Neural cell (in vitro differentiated cells): ENCODE measurements around the gene HAPLN2. TPM values are rescaled to one million over a fixed set of nuclear protein-coding genes. Genes with fewer than 3 reads are reported as not detected.
"Not testable (repeated sequence)": the region's sequence is repeated elsewhere in the genome, so short reads cannot be mapped to it uniquely, and the experiment has no call there.

Experiments used
- H2AFZ ChIP-seq: fragments of 200-600, 300-800 bp; sonication (generic), shearing (Covaris generic); 2 replicates; pipeline ENCODE4 v1.6.0; 2014; ENCODE audit warnings: low read depth, mild to moderate bottlenecking, antibody characterized with exemption, low read length, moderate library complexity
- H3F3A ChIP-seq: fragments of 200-600 bp; shearing (Covaris generic); 2 replicates; pipeline ENCODE4 v1.6.1; 2016; ENCODE audit warnings: mild to moderate bottlenecking, moderate library complexity, mixed read lengths, antibody characterized with exemption, low read length; ENCODE audit not compliant: insufficient read depth, poor library complexity, severe bottlenecking
- H3K27ac ChIP-seq: fragments of 200-600, 300-800 bp; sonication (generic), shearing (Covaris generic); 2 replicates; pipeline ENCODE4 v1.5.1; 2014; ENCODE audit warnings: mild to moderate bottlenecking, low read length, moderate library complexity
- H3K27me3 ChIP-seq: fragments of 300-800, 200-600 bp; sonication (generic), shearing (Covaris generic); 2 replicates; pipeline ENCODE4 v1.6.0; 2014; ENCODE audit warnings: mild to moderate bottlenecking, low read depth, low read length, moderate library complexity; ENCODE audit not compliant: insufficient read depth
- H3K36me3 ChIP-seq: fragments of 300-800, 200-600 bp; sonication (generic), shearing (Covaris generic); 2 replicates; pipeline ENCODE4 v1.5.1; 2014; ENCODE audit warnings: mild to moderate bottlenecking, antibody characterized with exemption, low read length, moderate library complexity; ENCODE audit not compliant: insufficient read depth
- H3K4me2 ChIP-seq: fragments of 300-800, 200-600 bp; sonication (generic), shearing (Covaris generic); 2 replicates; pipeline ENCODE4 v1.6.0; 2014; ENCODE audit warnings: mild to moderate bottlenecking, low read length
- H3K4me3 ChIP-seq: fragments of 300-800, 200-600 bp; sonication (generic), shearing (Covaris generic); 2 replicates; pipeline ENCODE4 v1.5.1; 2014; ENCODE audit warnings: mild to moderate bottlenecking, low read length, moderate library complexity
- H3K79me2 ChIP-seq: fragments of 200-600 bp; shearing (Covaris generic); replicated peaks from 2 replicates; pipeline ENCODE4 v1.6.0; 2014; ENCODE audit warnings: mild to moderate bottlenecking, low read length, moderate library complexity; ENCODE audit not compliant: insufficient read depth
- H3K9ac ChIP-seq: fragments of 300-800, 200-600 bp; sonication (generic), shearing (Covaris generic); 2 replicates; pipeline ENCODE4 v1.6.1; 2016; ENCODE audit warnings: mild to moderate bottlenecking, low read length, mixed read lengths
- H3K9me2 ChIP-seq: fragments of 200-600 bp; shearing (Covaris generic); 2 replicates; pipeline ENCODE4 v1.6.1; 2016; ENCODE audit warnings: mild to moderate bottlenecking, low read length, mixed read lengths; ENCODE audit not compliant: insufficient read depth
- H3K9me3 ChIP-seq: fragments of 200-600, 300-800 bp; sonication (generic), shearing (Covaris generic); 2 replicates; pipeline ENCODE4 v1.6.1; 2016; ENCODE audit warnings: mild to moderate bottlenecking, mixed run types, low read length, moderate library complexity, mixed read lengths
- H4K20me1 ChIP-seq: fragments of 200-600 bp; shearing (Covaris generic); 2 replicates; pipeline ENCODE4 v1.6.1; 2016; ENCODE audit warnings: mild to moderate bottlenecking, mixed run types; ENCODE audit not compliant: insufficient read depth
- CTCF ChIP-seq: fragments of 450-650 bp; IDR thresholded peaks from 2 replicates; pipeline ENCODE4 v1.5.1; 2014; ENCODE audit warnings: antibody characterized with exemption, mild to moderate bottlenecking, moderate library complexity; ENCODE audit not compliant: poor library complexity, severe bottlenecking
- EP300 ChIP-seq: fragments of 450-650 bp; conservative IDR thresholded peaks from 2 replicates; pipeline ENCODE4 v1.6.1; 2014; ENCODE audit warnings: antibody characterized with exemption, mild to moderate bottlenecking, moderate library complexity; ENCODE audit not compliant: poor library complexity, severe bottlenecking
- EZH2 ChIP-seq: fragments of 200-600, 300-800 bp; shearing (Covaris generic), sonication (generic); IDR thresholded peaks from 2 replicates; pipeline ENCODE4 v1.6.1; 2014; ENCODE audit warnings: antibody characterized with exemption, low read length, borderline replicate concordance, mild to moderate bottlenecking; ENCODE audit not compliant: insufficient read depth, poor library complexity, severe bottlenecking
- MXI1 ChIP-seq: fragments of 450-650 bp; conservative IDR thresholded peaks from 2 replicates; pipeline ENCODE4 v1.6.1; 2014; ENCODE audit warnings: antibody characterized with exemption, mild to moderate bottlenecking; ENCODE audit not compliant: poor library complexity, severe bottlenecking
- POLR2AphosphoS5 ChIP-seq: IDR thresholded peaks from 2 replicates; pipeline ENCODE4 v1.6.1; 2012
- RAD21 ChIP-seq: fragments of 450-650 bp; conservative IDR thresholded peaks from 2 replicates; pipeline ENCODE4 v1.6.1; 2014; ENCODE audit warnings: antibody characterized with exemption, mild to moderate bottlenecking, moderate library complexity
- REST ChIP-seq: IDR thresholded peaks from 2 replicates; pipeline ENCODE4 v1.6.1; 2012; ENCODE audit warnings: borderline replicate concordance
- SMC3 ChIP-seq: fragments of 450-650 bp; conservative IDR thresholded peaks from 2 replicates; pipeline ENCODE4 v1.6.1; 2014; ENCODE audit warnings: antibody characterized with exemption, mild to moderate bottlenecking, moderate library complexity; ENCODE audit not compliant: poor library complexity
- TAF1 ChIP-seq: IDR thresholded peaks from 2 replicates; pipeline ENCODE4 v1.6.1; 2012; ENCODE audit warnings: low read depth
- polyA plus RNA-seq: library from polyadenylated mRNA; depleted of rRNA; stranded (reverse); fragments of >200 nt; gene quantifications from 2 replicates; pipeline ENCODE4 v1.2.3, GENCODE V29; 2014

HAPLN2 gene
- polyA plus RNA-seq, 1 donor from 2014 or later, result 22.9 TPM

- no peaks in the 10 kb centered on the region for H4K20me1 ChIP-seq
- no peak overlapping the region for H3K4me3 ChIP-seq
- H3K79me2 ChIP-seq, result no peaks in the 10 kb centered on the region
- TF ChIP-seq TAF1 (no peak), REST (no peak), MXI1 (no peak), RAD21 (no peak), SMC3 (no peak), POLR2AphosphoS5 (no peak), EP300 (no peak), CTCF (no peak)
- no peaks in the 10 kb centered on the region for H3K9me2 ChIP-seq
- H3K4me2 ChIP-seq, result no peak overlapping the region
- H3K9me3 ChIP-seq, result no peaks in the 10 kb centered on the region
- no peak overlapping the region for H3K27ac ChIP-seq
- H3F3A ChIP-seq, result no peaks in the 10 kb centered on the region
- H3K9ac ChIP-seq, result no peak overlapping the region
- no peaks in the 10 kb centered on the region for H3K27me3 ChIP-seq
- H2AFZ ChIP-seq, result no peak overlapping the region
- H3K36me3 ChIP-seq, result no peaks in the 10 kb centered on the region
Observed at GRCh38 chr1:156586323-156586722, 32.9 kb upstream of the HAPLN2 start.

- Histone ChIP-seq H3K9me3 (no peaks in the 10 kb centered on the region), H3K27ac (no peak overlapping the region), H3K4me3 (no peak overlapping the region), H3K4me2 (no peak overlapping the region), H3K79me2 (no peaks in the 10 kb centered on the region), H4K20me1 (no peaks in the 10 kb centered on the region), H2AFZ (no peak overlapping the region), H3K36me3 (no peaks in the 10 kb centered on the region), H3K27me3 (no peaks in the 10 kb centered on the region), H3K9ac (no peak overlapping the region), H3K9me2 (no peaks in the 10 kb centered on the region), H3F3A (no peaks in the 10 kb centered on the region)
- TF ChIP-seq TAF1 (no peak), EZH2 (no peak), POLR2AphosphoS5 (no peak), RAD21 (no peak), MXI1 (no peak), REST (no peak), SMC3 (no peak), CTCF (no peak), EP300 (no peak)
Observed at GRCh38 chr1:156586892-156587477, 32.2 kb upstream of the HAPLN2 start.

GRCh38 chr1:156587927-156588326, 31.3 kb upstream of the HAPLN2 start:
- H3K79me2 ChIP-seq, H3K9ac ChIP-seq, H3K27me3 ChIP-seq, H3K4me2 ChIP-seq, H3K27ac ChIP-seq, H3K4me3 ChIP-seq, H3K9me2 ChIP-seq, H3K9me3 ChIP-seq, H3K36me3 ChIP-seq, H2AFZ ChIP-seq, H4K20me1 ChIP-seq, H3F3A ChIP-seq: not testable (repeated sequence)
